CD8-positive, alpha-beta memory T cell (primary cell): ENCODE measurements around the gene NCF2. TPM values are rescaled to one million over a fixed set of nuclear protein-coding genes. Genes with fewer than 3 reads are reported as not detected.

ENCODE experiments used
- CTCF ChIA-PET: fragments of 350-600 bp; sonication (Branson Sonifier 250); formaldehyde crosslinking; loops from one replicate; lab custom pipeline; 2021; ENCODE audit warnings: antibody characterized with exemption; lab: Charles Lee
- POLR2A ChIA-PET: fragments of 350-600 bp; sonication (Branson Sonifier 250); formaldehyde crosslinking; loops from one replicate; lab custom pipeline; 2021; ENCODE audit warnings: antibody characterized with exemption; lab: Charles Lee
- DNase-seq, 5 donors: peaks; one replicate each; pipeline versions ENCODE4 v3.0.0 to v3.0.0-alpha.2; 2020 to 2022; ENCODE audit warnings: mixed read lengths in 1 of 5
- H3K27ac ChIP-seq: one replicate; pipeline ENCODE4 v1.7.0; 2013; ENCODE audit warnings: low read depth, mild to moderate bottlenecking, low read length, moderate library complexity
- H3K27me3 ChIP-seq: 2 replicates; pipeline ENCODE4 v1.7.0; 2013; ENCODE audit warnings: low read length, mild to moderate bottlenecking; ENCODE audit not compliant: insufficient read depth, poor library complexity, severe bottlenecking
- H3K36me3 ChIP-seq: 2 replicates; pipeline ENCODE4 v1.7.0; 2013; ENCODE audit warnings: mild to moderate bottlenecking, low read length, moderate library complexity; ENCODE audit not compliant: insufficient read depth
- H3K4me1 ChIP-seq: 2 replicates; pipeline ENCODE4 v1.7.0; 2013; ENCODE audit warnings: mild to moderate bottlenecking, low read length, moderate library complexity; ENCODE audit not compliant: insufficient read depth
- H3K4me3 ChIP-seq: 2 replicates; pipeline ENCODE4 v1.7.0; 2013; ENCODE audit warnings: mild to moderate bottlenecking, low read length
- H3K9me3 ChIP-seq: 2 replicates; pipeline ENCODE4 v1.7.0; 2013; ENCODE audit warnings: mild to moderate bottlenecking, low read length
- H3K27ac Mint-ChIP-seq, 8 donors: one replicate each; pipeline ENCODE4 v1.8.0; 2020 to 2021; ENCODE audit warnings: mixed read lengths in 8 of 8, mild to moderate bottlenecking in 6 of 8, inconsistent platforms in 3 of 8, moderate library complexity in 3 of 8
- H3K27me3 Mint-ChIP-seq, 2 donors: one replicate each; pipeline ENCODE4 v1.8.0; 2020 to 2021; ENCODE audit warnings: mixed read lengths in 2 of 2, mild to moderate bottlenecking in 1 of 2, moderate library complexity in 1 of 2
- H3K36me3 Mint-ChIP-seq, 3 donors: one replicate each; pipeline ENCODE4 v1.8.0; 2020 to 2021; ENCODE audit warnings: mixed read lengths in 3 of 3, inconsistent platforms in 1 of 3, mild to moderate bottlenecking in 1 of 3
- H3K4me1 Mint-ChIP-seq, 3 donors: one replicate each; pipeline ENCODE4 v1.8.0; 2020 to 2021; ENCODE audit warnings: mixed read lengths in 3 of 3, inconsistent platforms in 1 of 3, mild to moderate bottlenecking in 1 of 3
- H3K4me3 Mint-ChIP-seq, 7 donors: one replicate each; pipeline ENCODE4 v1.8.0; 2020 to 2021; ENCODE audit warnings: mixed read lengths in 7 of 7, mild to moderate bottlenecking in 6 of 7, moderate library complexity in 4 of 7, inconsistent platforms in 2 of 7
- H3K9me3 Mint-ChIP-seq, 5 donors: one replicate each; pipeline ENCODE4 v1.8.0; 2020 to 2022; ENCODE audit warnings: mixed read lengths in 5 of 5, mild to moderate bottlenecking in 3 of 5, moderate library complexity in 2 of 5, inconsistent platforms in 1 of 5
- polyA plus RNA-seq: library from polyadenylated mRNA; unstranded; fragments of 300-500 nt; fragmentation: Illumina TruSeq; gene quantifications from one replicate; pipeline ENCODE4 v1.2.3, GENCODE V29; 2021
- total RNA-seq, 2 experiments: library from RNA; stranded (reverse); gene quantifications; one replicate each; pipeline ENCODE4 v1.2.3, GENCODE V29; 2021

Gene NCF2
- total and polyA plus RNA-seq, 3 experiments from 2014 or later = 0.30 to 4.6 (median 3.6) TPM

DNA sequence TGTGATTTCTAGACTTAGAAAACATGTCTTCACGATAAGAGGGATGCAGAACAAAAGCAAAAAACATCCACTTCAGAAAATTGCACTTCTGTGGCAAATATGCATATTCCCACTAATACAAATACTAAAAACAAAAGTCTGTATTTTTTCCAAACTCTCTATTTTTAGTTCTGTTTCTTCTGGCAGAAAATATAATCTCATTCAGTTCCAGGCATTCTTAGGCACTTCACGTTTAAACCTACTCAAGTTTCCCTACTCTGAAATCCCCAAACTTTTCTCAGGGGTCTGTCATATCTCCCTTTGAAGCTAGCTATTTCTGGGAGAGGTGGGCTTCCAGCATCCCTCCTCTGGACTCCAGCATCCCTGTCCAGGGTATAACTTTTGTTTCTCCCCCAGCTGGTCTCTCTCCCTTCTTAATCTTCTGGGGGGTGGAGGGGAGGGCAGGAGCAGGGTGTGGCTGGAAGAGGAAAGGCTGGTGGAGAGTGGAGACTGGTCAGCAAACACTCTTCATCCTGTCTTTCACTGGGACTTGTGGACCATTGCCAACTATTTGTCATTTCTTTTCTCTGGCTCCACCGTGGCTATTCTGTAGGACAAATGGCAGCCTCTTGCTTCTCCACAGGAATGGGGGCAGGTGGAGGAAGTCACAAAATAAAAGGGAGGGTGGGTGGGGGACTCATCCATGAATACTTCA, 19.6 kb upstream of the NCF2 start:
- Histone ChIP-seq H3K9me3 (no peaks in the 10 kb centered on the region), H3K4me3 (no peak overlapping the region), H3K27me3 (no peaks in the 10 kb centered on the region), H3K36me3 (no peaks in the 10 kb centered on the region), H3K27ac (no peak overlapping the region), H3K4me1 (no peaks in the 10 kb centered on the region)
- Mint-ChIP-seq H3K27ac (peak overlapping the region in 1 of 8 donors; percentile 17), H3K4me3 (no peak overlapping the region), H3K36me3 (no peaks in the 10 kb centered on the region), H3K9me3 (peaks cover 0 to 2% (median 0%) of the 10 kb centered on the region in 5 donors), H3K4me1 (no peaks in the 10 kb centered on the region), H3K27me3 (peaks cover 9 to 14% of the 10 kb centered on the region in 2 donors)
- POLR2A ChIA-PET = no interaction called here
- CTCF ChIA-PET = no interaction called here
- DNase-seq = no peak

DNA sequence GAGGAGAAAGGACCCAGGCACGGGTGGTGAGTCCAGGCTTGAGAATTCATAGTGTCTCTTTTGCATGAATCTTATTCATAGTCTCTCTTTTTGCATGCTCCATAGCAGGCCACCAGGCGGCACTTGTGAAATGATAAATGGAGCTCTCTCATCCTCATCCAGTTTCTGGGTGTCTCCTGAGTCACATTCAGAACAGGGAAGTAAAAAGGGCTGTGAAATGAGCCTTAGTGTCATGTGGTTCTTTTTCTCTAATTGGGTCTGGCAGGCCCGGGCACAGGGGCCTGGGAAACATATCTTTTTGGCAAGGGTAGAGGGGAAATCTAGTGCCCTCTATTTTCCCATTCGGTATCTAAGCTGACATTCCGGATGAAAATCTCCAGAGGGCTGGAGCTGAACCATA, 19.1 kb upstream of the NCF2 start:
- peaks cover 9 to 15% of the 10 kb centered on the region in 2 donors for H3K27me3 Mint-ChIP-seq
- no peak overlapping the region for H3K4me3 ChIP-seq
- no peaks in the 10 kb centered on the region for H3K4me1 Mint-ChIP-seq
- no peaks in the 10 kb centered on the region for H3K9me3 ChIP-seq
- POLR2A ChIA-PET = no interaction called here
- no peaks in the 10 kb centered on the region for H3K4me1 ChIP-seq
- H3K27me3 ChIP-seq = no peaks in the 10 kb centered on the region
- H3K36me3 Mint-ChIP-seq = no peaks in the 10 kb centered on the region
- no peak overlapping the region for H3K27ac ChIP-seq
- no peaks in the 10 kb centered on the region for H3K36me3 ChIP-seq
- DNase-seq = no peak
- H3K27ac Mint-ChIP-seq = no peak overlapping the region
- CTCF ChIA-PET = no interaction called here
- H3K9me3 Mint-ChIP-seq = peaks cover 0 to 2% (median 0%) of the 10 kb centered on the region in 5 donors
- H3K4me3 Mint-ChIP-seq = no peak overlapping the region

DNA sequence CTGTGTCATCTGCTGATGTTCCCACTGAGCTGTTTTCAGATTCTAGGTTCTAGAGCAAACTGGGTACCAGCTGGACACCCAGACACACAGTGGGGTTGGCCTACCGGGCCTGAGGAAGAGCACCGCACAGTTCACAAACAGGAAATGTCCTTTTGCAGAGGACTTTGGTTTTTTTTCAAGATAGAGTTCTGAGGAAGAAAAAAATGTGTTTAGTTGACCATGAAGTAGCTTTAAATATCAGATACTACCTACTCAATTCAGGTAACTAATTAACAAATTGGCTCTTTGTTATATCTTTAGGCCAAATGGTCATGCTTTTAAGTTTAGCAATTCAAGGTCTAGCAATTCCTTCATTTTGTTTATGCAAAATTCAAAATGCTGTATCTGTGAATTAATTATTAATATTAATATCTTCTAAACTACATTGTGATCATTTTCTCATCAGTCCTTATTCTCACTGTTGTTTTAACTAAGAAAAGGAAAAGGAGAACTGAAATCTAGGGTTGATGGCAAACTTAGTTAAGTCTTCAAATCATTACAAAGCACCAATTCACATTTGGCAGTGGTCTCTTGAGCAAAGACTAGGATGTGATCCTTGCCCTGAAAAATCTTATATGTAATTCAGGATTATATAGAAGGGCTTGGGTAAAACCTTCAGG, 17.2 kb upstream of the NCF2 start:
- no peak overlapping the region for H3K4me3 ChIP-seq
- no peaks in the 10 kb centered on the region for H3K9me3 ChIP-seq
- H3K4me1 ChIP-seq = no peaks in the 10 kb centered on the region
- peaks cover 0 to 2% (median 0%) of the 10 kb centered on the region in 5 donors for H3K9me3 Mint-ChIP-seq
- H3K27ac Mint-ChIP-seq = no peak overlapping the region
- H3K36me3 Mint-ChIP-seq = no peaks in the 10 kb centered on the region
- no peak overlapping the region for H3K4me3 Mint-ChIP-seq
- no peak for DNase-seq
- H3K27me3 ChIP-seq = no peaks in the 10 kb centered on the region
- POLR2A ChIA-PET = no interaction called here
- H3K27ac ChIP-seq = no peak overlapping the region
- peaks cover 10 to 22% of the 10 kb centered on the region in 2 donors for H3K27me3 Mint-ChIP-seq
- CTCF ChIA-PET = no interaction called here
- H3K36me3 ChIP-seq = no peaks in the 10 kb centered on the region
- peaks cover 0 to 5% (median 3%) of the 10 kb centered on the region in 3 donors for H3K4me1 Mint-ChIP-seq

DNA sequence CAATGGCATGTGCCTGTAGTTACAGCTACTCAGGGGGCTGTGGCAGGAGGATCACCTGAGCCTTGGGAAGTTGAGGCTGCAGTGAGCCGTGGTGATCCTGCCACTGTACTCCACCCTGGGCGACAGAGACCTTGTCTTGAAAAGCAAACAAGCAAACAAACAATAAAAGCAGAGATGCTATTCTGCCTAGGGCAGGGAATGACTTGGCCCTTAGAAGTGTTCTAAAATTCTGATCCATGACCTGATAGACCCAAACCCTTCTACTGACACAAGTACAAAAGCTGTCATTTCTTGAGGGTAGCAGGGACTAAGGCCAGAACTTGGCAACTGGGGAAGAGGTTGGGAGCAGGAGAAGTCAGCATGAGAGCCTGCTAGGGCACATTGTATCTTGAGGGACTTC, 15.6 kb upstream of the NCF2 start:
- Histone ChIP-seq H3K9me3 (no peaks in the 10 kb centered on the region), H3K27ac (no peak overlapping the region), H3K27me3 (no peaks in the 10 kb centered on the region), H3K4me1 (no peaks in the 10 kb centered on the region), H3K4me3 (no peak overlapping the region), H3K36me3 (no peaks in the 10 kb centered on the region)
- Mint-ChIP-seq H3K36me3 (no peaks in the 10 kb centered on the region), H3K27ac (no peak overlapping the region), H3K4me1 (peaks cover 0 to 5% (median 3%) of the 10 kb centered on the region in 3 donors), H3K4me3 (no peak overlapping the region), H3K27me3 (peaks cover 10 to 19% of the 10 kb centered on the region in 2 donors), H3K9me3 (no peaks in the 10 kb centered on the region)
- ChIA-PET POLR2A (no interaction called here), CTCF (no interaction called here)
- no peak for DNase-seq

DNA sequence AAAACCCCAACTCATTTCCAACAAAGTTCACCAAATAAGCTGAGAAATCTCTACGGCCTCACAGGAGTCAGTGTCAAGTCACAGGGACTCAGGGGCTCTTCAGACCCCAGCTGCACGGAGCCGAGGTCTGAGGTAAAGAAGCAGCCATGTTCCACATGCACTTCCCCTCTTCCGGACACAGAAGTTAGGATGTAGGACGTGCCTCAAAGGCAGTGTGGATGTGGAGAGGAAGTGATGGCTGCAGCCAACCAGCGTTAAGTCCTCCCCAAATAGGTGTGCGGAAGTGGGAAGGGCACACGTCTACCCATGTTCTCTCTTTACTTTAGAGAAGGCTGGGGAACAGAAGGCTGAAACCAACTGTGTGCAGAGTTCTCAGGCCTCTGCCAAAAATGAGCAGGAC, 14.6 kb upstream of the NCF2 start:
- H3K9me3 Mint-ChIP-seq = no peaks in the 10 kb centered on the region
- no peak for DNase-seq

DNA sequence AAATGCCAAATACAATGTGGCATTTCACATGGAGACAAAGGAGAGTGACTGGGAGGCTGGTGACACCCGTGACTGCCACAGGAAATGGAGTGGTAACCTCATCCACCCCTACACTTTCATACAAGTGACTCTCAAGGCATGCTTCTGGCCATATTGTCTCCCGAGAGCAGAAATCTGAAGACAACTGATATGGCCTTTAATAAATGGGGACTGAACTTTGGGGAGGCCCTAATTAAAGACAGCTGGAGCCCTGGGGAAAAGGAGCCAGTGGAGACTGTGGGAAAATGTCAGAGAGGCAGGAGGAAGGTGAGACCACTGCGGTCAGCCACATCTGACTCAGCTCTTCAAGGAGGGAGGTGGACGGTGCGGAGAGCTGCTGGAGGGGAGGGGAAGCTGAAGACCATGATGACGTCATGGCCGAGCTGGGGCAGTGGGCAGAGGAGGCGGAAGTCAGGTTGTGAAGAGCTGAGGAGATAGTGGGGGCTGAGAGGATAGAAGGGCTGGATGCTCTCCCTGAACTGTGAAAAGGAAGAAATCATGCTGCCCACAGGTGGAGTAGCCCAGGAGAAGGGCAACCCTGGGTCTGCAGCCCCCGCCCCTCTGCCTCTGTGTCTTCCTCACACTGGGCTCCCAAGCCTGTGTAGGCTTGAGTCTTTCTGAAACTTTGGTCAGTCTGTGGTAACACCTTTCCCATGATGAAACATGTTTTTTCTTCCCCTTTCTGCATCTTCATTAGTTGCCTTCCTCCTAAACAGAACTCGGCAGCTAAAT, 14.0 kb upstream of the NCF2 start:
- H3K27me3 Mint-ChIP-seq = peaks cover 10 to 21% of the 10 kb centered on the region in 2 donors
- H3K36me3 Mint-ChIP-seq = no peaks in the 10 kb centered on the region
- Histone ChIP-seq H3K4me3 (no peak overlapping the region), H3K27me3 (no peaks in the 10 kb centered on the region), H3K4me1 (no peaks in the 10 kb centered on the region), H3K27ac (no peak overlapping the region), H3K36me3 (no peaks in the 10 kb centered on the region), H3K9me3 (no peaks in the 10 kb centered on the region)
- ChIA-PET POLR2A (no interaction called here), CTCF (no interaction called here)
- peak overlapping the region in 1 of 8 donors; percentile 71 for H3K27ac Mint-ChIP-seq
- no peak for DNase-seq
- peak overlapping the region in 1 of 7 donors; percentile 30 for H3K4me3 Mint-ChIP-seq
- peaks cover 0 to 5% (median 3%) of the 10 kb centered on the region in 3 donors for H3K4me1 Mint-ChIP-seq
- no peaks in the 10 kb centered on the region for H3K9me3 Mint-ChIP-seq

More for the DNA sequence above, 14.6 kb upstream of the NCF2 start:
- peaks cover 10 to 22% of the 10 kb centered on the region in 2 donors for H3K27me3 Mint-ChIP-seq
- H3K4me3 ChIP-seq = no peak overlapping the region
- no peaks in the 10 kb centered on the region for H3K36me3 Mint-ChIP-seq
- no peaks in the 10 kb centered on the region for H3K4me1 ChIP-seq
- no peaks in the 10 kb centered on the region for H3K27me3 ChIP-seq
- no peaks in the 10 kb centered on the region for H3K9me3 ChIP-seq
- H3K27ac ChIP-seq = no peak overlapping the region
- ChIA-PET POLR2A (no interaction called here), CTCF (no interaction called here)
- no peak overlapping the region for H3K4me3 Mint-ChIP-seq
- peaks cover 0 to 5% (median 3%) of the 10 kb centered on the region in 3 donors for H3K4me1 Mint-ChIP-seq
- no peaks in the 10 kb centered on the region for H3K36me3 ChIP-seq
- no peak overlapping the region for H3K27ac Mint-ChIP-seq

DNA sequence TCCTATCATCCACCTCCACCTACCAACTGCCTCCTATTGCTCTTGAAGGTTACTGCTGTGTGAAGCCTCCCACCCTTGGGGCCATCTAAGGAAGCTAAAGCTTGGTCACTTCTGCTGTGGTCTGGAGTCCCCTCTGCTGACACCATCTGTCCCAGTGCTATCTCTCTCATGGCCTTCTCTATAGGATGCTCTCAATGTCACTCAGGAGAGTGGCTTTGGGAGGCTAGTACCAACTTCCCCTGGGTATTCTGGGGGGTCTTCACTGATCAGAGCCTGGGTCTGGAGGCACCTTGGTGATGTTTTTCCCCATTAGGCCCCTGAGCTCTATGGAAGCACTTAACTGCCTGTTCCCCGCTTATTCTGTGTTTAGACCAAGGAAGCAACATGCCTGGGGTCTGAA, 12.3 kb upstream of the NCF2 start:
- H3K27me3 ChIP-seq = no peaks in the 10 kb centered on the region
- no peak for DNase-seq
- no peaks in the 10 kb centered on the region for H3K4me1 ChIP-seq
- H3K4me3 ChIP-seq = no peak overlapping the region
- POLR2A ChIA-PET = no interaction called here
- H3K27ac Mint-ChIP-seq = peak overlapping the region in 1 of 8 donors; percentile 23
- CTCF ChIA-PET = no interaction called here
- peaks cover 0 to 11% (median 3%) of the 10 kb centered on the region in 3 donors for H3K4me1 Mint-ChIP-seq
- no peaks in the 10 kb centered on the region for H3K36me3 ChIP-seq
- H3K27me3 Mint-ChIP-seq = peaks cover 10 to 19% of the 10 kb centered on the region in 2 donors
- no peak overlapping the region for H3K4me3 Mint-ChIP-seq
- H3K36me3 Mint-ChIP-seq = no peaks in the 10 kb centered on the region
- no peaks in the 10 kb centered on the region for H3K9me3 ChIP-seq
- H3K27ac ChIP-seq = no peak overlapping the region
- H3K9me3 Mint-ChIP-seq = no peaks in the 10 kb centered on the region

DNA sequence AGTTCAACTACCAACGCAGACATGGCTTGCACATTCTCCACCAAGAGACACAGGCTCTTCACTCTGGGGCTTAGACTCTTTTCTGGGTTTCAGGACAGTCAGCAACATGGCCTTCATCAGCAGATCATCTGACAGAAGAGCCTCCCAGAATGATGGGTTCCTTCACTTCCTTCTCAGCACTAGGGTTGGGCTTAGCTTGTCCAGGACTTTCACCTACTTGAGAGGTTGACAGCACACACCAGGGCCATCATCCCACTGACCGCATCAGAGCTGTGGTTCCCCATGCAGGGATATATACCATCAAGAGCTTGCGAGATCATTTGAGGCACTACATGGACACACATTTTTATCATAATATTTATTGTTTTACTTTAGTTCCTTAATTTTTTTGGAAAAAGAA, 10.4 kb upstream of the NCF2 start:
- ChIA-PET CTCF (no interaction called here), POLR2A (no interaction called here)
- Mint-ChIP-seq H3K4me1 (peaks cover 0 to 11% (median 3%) of the 10 kb centered on the region in 3 donors), H3K9me3 (no peaks in the 10 kb centered on the region), H3K4me3 (no peak overlapping the region), H3K27ac (no peak overlapping the region), H3K27me3 (peaks cover 10 to 19% of the 10 kb centered on the region in 2 donors), H3K36me3 (no peaks in the 10 kb centered on the region)
- H3K27me3 ChIP-seq = no peaks in the 10 kb centered on the region
- H3K9me3 ChIP-seq = no peaks in the 10 kb centered on the region
- DNase-seq = no peak
- no peak overlapping the region for H3K4me3 ChIP-seq
- no peaks in the 10 kb centered on the region for H3K4me1 ChIP-seq
- H3K36me3 ChIP-seq = no peaks in the 10 kb centered on the region
- H3K27ac ChIP-seq = no peak overlapping the region
